Thyroid gland (tissue), 4 donors: ENCODE measurements around the gene STARD10.

Experiments
- CTCF ChIP-seq, 6 experiments: fragments of 200-600 bp in 3 of 6; fragments of 450-650 bp in 3 of 6; sonication (generic) in 3 of 6; IDR thresholded peaks; one replicate each; pipeline ENCODE4 v1.5.1; 2016 to 2019; ENCODE audit warnings: antibody characterized with exemption in 6 of 6, mild to moderate bottlenecking in 2 of 6, inconsistent platforms in 1 of 6, moderate library complexity in 1 of 6
- POLR2A ChIP-seq, 2 donors: fragments of 450-650 bp; IDR thresholded peaks; one replicate each; pipeline ENCODE4 v1.6.1; 2017; ENCODE audit warnings: antibody characterized with exemption in 2 of 2, mild to moderate bottlenecking in 2 of 2, moderate library complexity in 1 of 2

DNA sequence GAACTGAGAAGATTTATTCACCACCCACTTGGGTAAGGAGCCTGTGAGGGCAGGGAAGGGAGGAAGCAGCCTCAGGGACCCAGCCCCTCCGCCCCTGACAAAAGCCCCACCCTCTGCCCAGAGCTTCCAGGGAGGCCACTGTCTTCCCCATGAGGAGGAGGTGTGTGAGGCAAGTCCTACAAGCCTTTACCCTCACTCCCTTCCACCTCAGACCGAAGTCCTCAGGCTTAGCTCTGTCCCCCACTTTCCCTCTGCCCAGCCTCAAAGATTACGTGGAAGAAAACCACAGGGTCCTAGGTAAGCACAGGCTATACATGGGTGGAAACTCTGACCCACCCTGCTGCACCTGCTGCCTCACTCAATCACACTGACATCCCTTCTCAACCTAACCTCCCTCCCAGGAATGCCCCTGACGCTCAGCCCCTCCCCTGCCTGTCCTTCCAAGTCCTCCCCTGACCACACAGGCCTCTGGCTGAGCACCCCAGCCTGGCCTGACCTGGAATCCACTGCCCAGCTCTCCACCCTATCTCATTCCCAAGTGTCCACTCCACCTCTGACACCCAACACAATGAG, 38.0 kb downstream of the STARD10 start:
- TF ChIP-seq CTCF (IDR thresholded peaks at IDR 0.05) (no peak), POLR2A (IDR thresholded peaks at IDR 0.05) (no peak)
